GM18868 (cell line): ENCODE data around the gene CLDN17.
A peak's percentile ranks its signal among the peaks of the same experiment; 100 is the strongest.

Experiments
- ATAC-seq: cut with Tn5 transposase; IDR thresholded peaks from one replicate; pipeline ENCODE4 v1.9.1; 2021; ENCODE audit warnings: mild to moderate bottlenecking, moderate library complexity; ENCODE audit not compliant: unreplicated experiment

Gene CLDN17, protein sequence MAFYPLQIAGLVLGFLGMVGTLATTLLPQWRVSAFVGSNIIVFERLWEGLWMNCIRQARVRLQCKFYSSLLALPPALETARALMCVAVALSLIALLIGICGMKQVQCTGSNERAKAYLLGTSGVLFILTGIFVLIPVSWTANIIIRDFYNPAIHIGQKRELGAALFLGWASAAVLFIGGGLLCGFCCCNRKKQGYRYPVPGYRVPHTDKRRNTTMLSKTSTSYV

DNA sequence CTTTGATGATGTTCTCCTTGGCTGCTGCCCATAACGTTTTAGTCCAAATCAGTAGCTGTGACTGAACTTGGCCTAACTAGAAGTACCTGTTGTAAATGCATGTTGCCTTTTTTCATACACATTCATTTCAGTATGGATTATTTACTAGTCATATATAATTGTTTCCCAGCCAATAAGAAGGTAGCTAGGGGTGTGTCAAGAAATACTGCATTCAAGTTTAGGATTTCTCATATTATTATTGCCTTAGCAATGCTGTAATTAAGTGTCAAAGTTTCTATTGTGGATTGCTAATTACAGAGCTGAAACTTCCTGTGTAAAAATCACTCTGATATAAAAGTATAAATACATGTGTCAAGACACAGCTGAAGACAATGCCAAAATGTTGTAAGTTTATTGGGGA, at the start of gene CLDN17:
TSS of gene CLDN17 (minus strand) at position 101 of the 400 bp plus-strand sequence. CDS start 188 bp downstream, outside the sequence.
- ATAC-seq = no peak

DNA sequence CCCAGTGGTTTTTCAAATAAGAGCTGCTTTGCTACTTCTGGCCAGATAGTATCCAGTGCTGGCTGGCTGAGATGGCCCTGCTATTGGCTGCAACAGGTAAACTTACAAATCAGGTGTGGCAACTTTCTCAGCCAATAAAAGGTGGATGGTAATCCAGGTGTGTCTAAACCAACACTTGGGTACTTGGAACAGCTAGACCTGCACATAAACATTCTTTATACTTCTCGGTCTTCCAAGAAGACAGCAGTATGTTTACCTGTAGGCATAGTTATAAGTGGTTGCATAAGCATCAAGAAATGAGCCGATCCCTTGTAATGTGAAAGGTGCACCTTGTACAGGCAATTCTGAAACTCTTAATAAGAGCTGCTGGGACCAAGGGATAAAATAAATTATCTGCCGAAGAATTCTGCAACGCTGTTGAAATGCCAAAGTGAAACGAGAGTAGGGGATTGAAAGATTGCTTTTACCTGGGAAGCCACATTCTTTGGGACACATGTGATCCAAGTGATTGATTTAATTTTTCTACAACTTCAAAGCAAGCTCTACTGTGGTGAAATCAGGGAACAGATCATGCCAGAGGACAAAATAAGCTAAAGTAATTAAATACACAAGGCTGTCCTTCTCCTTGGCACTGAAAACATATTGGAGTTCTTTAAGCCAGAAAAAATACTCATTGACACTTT, 49.6 kb upstream of the CLDN17 start, which contains the start of gene CLDN8:
TSS of gene CLDN8 (minus strand) at position 57 of the 683 bp plus-strand sequence. CDS start 172 bp downstream, outside the sequence.
- ATAC-seq = no peak

DNA sequence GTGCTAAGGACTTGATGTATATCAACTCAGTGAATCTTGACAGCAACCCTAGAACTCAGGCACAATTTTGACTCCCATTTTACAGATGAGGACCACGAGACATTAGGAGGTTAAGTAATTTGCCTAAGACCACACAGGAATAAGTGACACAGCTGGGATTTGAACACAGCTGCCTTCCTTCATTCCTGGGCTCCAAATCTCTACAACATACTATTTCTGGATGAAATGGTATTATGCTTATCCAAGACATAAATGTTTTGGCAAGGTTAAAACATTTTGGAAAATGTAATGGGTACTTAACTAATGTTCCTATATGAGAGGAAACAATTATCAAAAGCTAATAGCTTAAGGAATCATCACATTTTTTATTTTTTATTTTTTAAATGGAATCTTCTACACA, 44.5 kb upstream of the CLDN17 start:
- ATAC-seq = no peak

DNA sequence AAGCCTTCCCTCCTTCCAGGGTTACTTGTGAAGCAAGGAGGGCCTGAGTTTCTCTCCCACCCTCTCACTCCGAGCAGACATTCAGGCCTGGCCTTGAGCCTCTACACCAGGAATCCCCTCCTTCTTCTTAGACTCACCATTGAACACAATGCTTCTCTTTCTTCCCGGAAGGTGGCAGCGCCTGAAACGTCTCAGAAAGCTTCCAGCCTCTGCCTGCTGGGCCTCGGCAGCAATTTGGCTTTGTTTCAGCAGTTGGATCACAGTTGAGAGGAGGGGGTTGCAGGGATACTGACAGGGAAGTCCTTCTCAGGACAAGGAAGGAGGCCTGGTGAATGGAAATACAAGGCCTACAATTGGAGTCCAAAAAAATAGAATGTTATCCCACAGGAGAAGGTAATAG, 43.0 kb upstream of the CLDN17 start:
- no peak for ATAC-seq

DNA sequence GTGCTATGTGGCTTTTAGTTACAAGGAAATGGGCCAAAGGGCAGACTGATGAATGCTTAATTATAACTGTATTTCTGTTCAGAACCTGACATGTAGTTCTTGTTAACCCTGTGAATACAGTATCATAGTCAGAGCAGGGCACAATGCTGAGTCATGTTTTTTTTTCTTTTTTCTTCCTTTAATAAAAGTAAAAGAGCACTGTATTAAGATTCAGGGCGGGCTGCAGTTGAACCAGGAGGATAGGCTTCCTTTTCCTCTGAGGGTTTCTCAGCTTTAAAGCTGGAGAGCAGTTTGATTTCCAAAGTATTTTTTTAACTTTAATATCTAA, 40.6 kb upstream of the CLDN17 start:
- no peak for ATAC-seq

DNA sequence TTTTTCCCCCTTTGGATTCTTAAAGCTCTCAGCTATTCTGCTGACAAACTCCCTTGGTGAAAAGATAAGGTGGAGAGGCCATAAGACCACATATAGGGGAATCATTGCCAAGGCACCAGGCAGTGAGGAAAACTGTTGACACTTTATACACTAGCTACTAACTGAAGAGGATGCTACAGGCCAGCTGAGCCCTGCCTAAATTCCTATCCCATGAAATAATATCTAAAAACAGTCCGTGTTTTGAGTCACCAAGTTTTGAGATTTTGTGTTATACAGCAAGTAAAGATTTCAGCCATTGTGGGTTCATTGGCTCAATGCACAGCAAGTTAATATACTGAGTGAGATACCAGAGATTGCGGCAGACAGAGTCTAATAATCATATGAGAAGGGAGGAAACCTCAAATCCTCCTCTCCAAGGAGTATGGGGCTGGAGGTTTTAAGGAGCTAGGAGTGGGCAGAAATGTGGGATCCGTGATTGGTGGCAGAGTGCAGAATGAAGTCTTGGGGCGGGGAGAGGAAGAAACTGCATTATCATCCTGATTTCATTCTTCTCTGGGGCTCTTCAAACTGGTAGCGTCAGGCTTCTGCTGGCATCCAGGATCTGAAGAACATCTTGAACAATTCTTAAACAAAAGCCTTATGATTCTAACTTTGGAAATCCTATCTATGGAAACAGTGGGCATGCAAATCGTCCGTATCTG, 40.1 kb upstream of the CLDN17 start:
- ATAC-seq = no peak

DNA sequence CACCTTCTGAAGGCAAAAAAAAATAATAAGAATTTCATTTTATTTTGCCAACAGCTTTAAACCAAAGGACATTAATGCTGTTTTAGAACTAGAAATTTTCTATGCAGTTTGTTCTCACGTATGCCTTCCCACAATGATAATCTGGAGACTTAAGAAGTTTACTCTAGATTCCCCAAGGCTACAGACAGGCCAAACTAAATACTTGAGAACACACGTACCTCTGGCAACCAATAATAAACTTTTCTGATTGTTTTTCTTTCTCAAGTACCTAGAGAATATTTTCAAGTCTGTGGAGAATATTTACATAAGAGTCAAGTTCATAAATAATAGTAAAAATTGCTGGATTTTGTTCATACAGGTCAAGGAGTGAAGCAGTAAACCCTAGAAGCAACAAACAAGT, 33.4 kb upstream of the CLDN17 start:
- ATAC-seq = no peak

DNA sequence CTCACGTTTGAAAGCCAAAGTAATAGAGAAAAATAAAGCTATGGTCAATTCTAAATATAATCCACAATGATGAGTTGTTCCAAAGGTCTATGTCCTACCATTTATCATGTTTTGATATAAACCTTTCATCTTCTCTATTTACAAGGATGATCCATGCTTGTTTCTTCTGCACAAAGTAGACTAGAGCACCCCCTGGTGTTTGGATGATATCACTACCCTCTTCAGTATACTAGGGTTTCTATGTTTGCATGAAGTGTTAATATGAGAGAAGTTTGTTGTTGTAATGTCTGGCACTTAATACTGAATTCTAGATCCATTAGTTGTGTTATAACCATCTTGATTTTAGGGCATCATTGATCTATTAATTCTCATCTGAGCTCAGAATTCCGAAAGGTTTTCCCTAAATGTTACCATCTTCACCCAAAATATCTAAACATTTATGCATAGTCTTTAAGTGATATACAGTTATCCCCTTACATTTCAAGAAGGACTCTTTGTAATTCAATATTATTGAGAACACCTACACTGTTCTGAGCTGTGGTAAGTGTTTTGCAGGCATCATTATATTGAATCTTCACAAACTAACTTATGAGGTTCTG, 28.2 kb upstream of the CLDN17 start:
- peak; percentile 84 for ATAC-seq

DNA sequence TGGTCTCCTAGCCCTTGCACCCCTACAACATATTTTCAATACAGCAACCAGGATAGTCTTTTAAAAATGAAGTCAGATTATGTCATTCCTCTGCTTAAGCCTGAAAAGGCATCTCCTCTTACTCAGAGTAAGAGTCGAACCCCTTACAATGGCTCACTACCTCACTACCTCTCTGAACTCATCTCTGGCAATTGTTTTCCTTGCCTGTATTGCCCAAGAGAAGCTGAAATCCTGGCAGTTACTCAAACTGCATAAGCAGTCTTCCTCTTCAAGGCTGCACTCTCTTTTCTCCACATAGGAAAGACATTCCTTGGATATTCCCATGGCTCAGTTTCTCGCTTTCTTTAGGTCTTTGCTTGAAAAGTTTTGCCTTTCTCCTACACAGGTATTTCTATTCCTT, 26.6 kb upstream of the CLDN17 start:
- ATAC-seq = no peak

DNA sequence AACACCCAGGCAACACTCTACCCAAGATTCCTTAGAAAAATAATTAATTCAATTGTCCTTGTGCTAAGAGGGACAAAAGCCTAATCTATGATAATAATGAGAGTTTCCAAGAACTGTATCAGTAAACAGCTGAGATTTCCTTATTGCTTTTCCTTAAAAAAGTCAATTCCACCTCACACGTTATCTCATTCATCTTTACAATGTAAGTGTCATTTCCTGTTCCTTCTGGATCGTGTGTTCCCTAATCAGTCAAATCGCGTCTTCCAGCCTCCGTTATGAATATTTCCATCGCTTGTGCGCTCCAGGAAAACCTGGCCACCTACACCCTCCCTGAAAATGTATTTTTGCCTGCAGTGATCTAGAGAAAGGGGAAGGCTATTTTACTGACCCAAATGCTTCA, 23.9 kb upstream of the CLDN17 start:
- ATAC-seq = no peak

DNA sequence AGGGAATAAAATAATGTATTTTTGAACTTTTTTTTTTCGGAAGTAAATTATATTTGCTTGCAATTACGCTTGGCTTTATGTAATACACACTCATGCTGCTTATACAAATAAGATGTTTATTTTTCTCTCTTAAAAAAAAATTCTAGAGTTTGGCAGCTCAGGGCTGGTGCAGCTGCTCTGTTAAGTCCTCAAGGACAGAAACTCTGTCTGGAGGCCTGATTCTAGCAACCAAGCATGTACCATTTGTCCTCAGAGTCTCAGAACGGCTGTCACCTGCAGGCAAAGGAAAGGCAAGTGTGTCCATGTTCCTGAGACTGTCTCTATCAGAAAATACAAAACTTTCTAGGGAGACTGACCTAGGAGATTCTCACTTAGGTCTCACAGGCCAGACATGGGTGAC, 23.2 kb upstream of the CLDN17 start:
- ATAC-seq = no peak

DNA sequence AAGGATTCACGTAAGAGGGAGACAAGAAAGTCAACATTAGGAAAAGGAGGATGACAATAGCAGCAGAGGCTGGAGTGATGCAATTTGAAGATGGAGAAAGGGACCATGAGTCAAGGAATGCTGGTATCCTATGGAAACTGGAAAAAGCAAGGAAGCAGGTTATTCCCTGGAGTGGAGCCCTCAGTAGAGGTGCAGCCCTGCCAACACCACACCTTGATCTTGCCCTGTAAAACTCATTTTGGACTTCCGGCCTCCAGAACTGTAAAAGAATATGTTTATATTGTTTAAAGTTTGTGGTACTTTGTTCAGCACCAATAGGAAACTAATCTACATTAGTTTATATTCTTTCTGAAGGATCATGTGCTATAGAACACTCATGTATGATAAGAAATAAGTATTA, 19.6 kb upstream of the CLDN17 start:
- ATAC-seq = no peak

DNA sequence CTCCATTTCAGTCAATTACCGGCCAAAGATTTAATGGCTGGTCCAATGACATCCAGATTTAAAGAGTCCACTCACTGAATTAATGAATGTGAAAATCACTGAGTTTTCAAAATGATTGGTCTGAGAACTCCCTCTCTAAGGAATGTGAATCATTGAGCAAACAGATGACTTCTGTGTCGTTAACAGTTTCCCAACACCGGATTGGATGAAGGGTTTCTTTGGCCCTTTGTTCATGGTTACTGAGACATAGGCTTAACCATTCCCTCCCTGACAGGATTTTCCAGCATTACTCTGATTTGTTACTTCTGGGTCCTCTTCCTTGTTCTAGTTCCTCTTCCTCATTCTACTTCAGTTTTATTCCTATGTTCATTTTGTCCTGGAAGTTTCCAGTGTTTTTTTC, 1.5 kb upstream of the CLDN17 start:
- no peak for ATAC-seq

DNA sequence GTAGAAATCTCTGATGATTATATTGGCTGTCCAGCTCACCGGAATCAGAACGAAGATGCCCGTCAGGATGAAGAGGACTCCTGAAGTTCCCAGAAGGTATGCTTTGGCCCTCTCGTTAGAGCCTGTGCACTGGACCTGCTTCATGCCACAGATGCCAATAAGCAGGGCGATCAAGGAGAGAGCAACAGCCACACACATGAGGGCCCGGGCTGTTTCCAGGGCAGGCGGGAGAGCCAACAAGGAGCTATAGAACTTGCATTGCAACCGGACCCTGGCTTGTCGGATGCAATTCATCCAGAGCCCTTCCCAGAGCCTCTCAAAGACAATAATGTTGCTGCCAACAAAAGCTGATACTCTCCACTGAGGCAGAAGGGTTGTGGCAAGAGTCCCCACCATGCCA, 434 bp downstream of the CLDN17 start:
- no peak for ATAC-seq

DNA sequence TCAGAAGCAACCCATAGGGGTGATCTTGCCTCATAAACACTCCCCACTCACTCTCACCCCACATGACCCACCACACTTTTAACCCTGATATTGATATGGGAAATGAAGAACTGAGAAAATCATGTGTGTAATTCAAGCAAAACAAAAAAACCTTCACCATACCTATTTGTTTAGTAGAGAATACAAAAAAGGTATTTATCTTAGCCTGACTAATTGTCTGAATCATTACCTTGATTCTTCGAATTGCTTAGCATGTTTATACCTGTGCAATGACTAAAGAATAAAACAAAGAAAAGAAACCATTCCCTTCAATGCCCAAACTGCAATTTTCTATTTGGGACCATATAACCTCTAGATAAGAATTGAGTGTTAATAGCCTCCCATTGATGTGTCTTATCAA, 1.8 kb downstream of the CLDN17 start:
- no peak for ATAC-seq

DNA sequence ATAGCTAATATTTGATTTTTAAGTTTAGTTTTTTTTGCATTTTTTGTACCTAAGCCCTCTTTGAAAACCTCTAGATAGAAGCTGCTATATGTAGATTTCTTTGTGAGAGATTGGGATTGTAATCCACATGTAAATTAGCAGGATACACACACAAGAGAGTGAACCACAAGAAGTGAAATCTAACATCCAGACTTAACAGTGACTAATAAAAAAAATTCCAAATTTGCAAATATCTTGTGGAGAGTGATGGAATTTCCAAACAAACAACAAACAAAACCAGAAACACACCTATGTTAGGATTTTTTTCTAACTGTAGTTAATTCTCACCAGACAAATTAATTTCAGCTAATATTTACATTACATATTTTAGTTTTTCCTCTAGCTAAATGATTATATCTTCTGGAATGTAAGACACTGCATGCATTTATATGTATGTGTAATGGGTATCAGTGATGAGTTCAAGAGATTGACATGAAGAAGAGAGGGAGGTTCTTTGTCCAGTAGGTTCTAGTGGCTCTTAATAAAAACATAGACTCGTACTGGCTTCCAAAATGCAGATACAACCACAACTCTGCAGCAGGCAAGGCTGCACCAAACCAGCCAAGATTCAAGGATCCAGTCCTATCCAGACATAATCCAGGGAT, 12.8 kb downstream of the CLDN17 start:
- no peak for ATAC-seq

DNA sequence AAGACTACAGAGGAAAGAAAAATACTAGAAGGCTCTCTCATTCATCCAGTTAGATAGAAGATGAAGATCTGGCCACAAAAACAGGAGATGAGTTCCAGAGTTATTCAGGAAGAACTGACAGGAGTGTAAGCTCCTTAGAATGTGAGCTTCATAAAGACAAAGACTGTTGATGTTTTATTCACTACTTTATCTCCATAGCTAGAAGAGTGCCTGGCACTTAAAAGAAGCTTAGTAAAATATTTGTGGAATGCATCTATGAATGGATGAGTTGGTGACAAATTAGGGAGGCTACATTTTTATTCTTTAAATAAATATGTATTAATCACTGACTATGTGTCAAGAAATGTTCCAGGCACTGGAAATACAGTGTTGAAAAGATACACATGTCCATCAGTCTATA, 13.8 kb downstream of the CLDN17 start:
- no peak for ATAC-seq

DNA sequence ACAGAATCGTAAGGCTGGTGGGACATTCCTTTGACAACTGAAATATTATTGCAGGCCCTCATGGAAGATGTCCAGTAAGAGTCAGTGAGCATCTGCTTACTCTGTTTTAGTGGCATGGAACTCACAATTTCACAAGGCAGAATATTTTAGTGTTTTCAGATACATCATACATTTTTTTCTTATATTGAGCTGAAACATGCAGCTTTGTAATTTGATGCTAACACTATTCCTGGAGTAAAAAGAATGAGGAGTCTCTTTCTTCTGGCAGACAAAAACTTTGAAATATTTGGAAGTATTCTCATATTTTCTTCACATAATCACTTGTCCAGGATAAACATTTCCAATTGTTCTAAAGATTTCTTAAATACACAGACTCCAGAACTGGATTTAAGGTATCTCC, 17.7 kb downstream of the CLDN17 start:
- ATAC-seq = no peak

DNA sequence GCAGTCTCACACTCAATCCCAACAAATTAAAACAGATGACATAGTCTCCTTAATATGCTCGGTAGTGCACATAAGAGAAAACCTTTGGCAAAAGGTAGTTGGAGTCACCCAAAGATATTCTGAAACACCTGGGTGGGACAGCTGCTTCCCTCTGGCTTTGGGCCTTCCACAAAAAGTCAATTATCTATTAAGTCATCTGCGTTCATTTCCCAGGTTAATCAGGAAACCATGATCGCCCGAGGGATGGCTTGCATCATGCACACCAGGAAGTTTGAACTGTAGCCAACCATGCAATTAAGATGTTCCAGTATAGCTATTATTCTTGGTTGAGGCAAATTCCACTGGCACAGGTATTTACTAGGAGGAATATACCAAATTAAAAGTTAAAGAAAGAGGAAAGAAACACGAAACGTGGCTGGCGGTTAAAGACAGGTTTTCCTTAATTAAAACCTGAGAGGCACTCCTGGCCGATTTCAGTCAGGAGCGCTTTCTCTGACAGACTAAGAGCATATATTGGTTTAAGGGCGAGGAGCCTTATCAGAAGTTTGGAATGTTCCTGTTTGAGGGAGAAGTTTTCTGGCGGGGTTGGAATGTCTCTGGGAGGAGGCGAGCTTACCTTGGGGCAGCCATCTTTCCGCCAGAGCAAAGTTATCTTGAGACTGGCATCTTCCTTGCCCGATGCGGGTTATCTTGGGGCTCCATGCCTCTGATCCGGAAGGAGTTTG, 19.9 kb downstream of the CLDN17 start:
- no peak for ATAC-seq

DNA sequence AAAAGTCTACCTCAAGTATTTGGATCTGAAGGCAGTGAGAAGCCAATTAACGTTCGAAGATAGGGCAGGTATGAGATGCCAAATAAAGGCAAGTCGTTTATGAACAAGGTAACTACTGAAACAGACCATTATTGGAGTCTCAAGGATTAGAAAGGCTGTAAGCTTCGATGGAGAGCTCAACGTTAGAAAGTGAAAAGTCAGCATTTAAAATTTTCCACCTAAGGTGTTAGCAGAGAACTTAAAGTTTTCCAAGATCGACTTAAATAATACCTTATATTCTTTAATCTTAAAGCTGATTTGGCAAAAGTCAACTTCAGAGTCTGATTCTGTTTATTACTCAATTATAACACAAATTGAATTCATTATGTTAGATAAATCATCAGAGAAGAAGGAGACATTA, 28.1 kb downstream of the CLDN17 start:
- ATAC-seq = no peak

DNA sequence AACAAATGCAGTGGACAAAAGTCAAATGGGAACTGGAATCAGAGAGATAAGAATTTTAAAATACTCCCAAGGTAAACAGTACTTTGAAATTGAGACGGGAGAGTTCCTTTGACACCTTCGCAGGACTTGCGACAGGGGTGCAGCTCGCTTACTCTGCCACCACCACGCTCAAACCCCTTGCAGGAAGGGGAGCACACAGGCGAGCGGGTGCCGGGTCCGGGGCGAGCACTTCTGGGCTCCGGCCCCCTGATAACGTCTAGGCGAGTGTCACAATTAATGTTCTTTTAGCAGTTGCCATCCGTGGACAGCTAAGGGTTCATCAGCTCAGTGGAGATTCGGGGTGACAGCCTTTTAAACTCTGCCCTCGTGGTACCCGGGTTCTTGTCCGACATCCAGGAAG, 37.4 kb downstream of the CLDN17 start:
- no peak for ATAC-seq
